UCSD-AML1 (cell line): ENCODE measurements around the gene HOXA7.
A peak's percentile ranks its signal among the peaks of the same experiment; 100 is the strongest.

Experiments
- DNase-seq: peaks from one replicate; lab custom pipeline; 2025; ENCODE audit not compliant: unreplicated experiment; lab: John Stamatoyannopoulos, UW

Gene HOXA7

GRCh38 chr7:27182861-27183681, 26.6 kb upstream of the HOXA7 start:
- peak; percentile 22 for DNase-seq

DNA sequence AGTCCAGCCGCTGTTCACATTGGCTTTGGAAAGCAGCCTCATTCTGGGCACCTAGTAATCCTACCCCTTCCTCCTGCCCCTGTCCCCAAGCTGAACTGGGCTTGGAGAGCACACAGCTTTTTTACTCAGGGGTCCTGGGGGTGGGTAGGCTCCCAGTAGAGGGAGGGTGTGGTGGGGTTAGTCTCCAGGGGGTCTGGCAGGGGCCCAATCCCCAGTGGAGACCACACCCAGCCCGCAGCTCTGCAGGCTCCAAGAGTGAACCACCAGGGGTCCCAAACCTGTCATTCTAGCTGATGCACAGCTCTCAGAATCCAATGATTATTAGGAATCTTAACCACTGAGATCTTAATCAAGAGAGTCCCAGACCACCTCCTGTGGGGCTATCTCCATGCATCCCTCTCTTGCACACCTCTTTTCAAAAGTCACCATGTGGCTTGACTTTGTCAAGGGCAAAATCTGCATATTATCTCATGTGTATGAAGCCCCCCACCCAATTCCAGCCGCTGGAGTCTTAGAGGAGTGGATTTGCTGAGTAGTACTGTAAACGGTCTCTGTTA, 25.9 kb upstream of the HOXA7 start:
- DNase-seq: no peak

- no peak for DNase-seq
These were observed 25.4 kb upstream of the HOXA7 start for GRCh38 chr7:27181795-27182275.

DNA sequence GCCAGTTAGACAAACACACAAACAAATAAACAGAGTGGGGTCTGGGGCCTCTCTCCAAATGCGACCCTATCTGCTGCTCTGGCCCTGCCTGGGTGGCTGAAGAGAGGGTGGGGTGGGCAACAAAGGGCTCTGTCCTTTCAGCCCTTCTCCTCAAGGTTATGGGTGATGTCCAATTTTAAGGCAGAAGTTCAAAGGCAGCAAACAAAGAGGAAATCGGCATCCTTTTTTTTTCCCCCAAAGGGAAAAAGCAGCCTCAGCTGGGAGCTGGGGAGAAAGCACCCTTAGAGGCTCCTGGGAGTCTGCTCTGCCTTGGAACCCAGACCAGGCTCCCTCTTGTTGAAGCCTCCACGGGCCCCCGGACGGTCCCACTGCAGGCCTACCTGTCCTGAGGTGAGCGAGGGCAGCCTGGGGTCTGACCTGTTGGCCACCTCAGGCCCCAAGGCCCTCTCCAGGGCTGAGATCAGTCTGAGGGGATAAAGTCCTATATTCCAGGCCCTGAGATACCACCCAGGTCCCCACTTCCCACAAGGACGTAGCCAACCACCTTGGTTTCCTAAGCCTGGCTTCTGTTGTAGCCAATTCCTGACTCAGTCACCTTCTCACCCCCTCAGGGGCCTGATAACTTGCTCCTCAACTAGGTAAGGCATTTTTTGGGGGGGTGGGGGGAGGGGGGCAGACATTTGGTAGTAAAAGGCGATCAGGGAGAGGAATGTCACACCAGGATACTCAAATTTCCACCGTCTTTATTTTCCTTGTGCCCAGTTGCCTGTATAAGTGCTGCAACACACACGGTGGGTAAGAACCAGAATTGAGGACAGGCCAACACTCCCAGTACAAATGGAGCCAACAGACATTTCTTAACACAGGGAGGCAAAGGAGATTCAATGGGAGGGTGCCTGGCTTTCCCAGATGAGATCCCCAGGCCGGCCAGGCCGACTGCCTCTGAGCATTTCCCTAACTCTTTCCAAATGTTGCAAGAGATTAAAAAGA, 24.3 kb upstream of the HOXA7 start:
- DNase-seq: no peak

GRCh38 chr7:27179503-27180430, 23.3 kb upstream of the HOXA7 start:
- DNase-seq: peak; percentile 71

- DNase-seq: no peak
These were observed 22.6 kb upstream of the HOXA7 start for GRCh38 chr7:27179030-27179429.

- no peak for DNase-seq
These were observed 21.9 kb upstream of the HOXA7 start for GRCh38 chr7:27178366-27178765.

DNA sequence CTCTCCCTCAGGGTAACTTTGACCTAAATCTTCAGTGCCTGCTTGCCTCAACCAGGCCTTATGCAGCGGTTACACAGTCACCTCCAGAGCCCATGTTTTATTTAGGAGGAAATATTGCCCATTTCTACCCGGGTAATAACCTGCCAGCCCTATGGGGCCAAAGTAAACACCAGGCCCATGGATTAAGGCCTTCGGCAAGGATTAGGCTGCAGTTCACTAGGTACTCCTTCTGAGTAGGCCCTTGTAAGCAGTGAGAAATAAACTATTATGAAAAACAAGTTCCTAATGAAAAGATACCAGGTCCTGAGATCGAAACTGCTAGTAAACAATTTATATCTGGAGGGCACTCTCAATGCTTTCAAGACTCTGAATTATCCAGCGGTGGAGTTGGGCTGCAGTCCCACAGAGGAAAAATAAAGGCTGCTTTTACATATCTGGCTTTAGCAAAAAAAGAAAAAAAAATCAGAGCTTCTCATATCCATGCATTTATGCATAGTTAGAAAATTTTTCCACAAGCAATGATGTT, 21.4 kb upstream of the HOXA7 start:
- DNase-seq: no peak

GRCh38 chr7:27176962-27177794, 20.7 kb upstream of the HOXA7 start:
- no peak for DNase-seq

DNA sequence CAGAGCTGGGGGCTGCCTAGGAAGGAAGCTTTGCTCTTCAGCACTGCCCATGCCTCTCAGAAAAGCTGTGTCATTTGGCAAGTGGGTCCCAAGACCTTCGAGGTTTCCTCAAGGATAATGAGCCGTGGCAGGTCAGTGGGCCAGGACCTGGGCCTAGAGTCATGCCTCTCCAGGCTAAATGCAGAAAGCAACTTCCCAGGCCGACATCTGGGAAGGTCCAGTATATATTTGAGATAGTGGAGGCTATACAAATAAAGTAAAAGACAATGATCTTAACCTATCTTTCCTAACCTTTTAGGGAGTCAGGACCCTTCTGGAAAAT, 20.0 kb upstream of the HOXA7 start:
- no peak for DNase-seq

- DNase-seq: no peak
These were observed 19.4 kb upstream of the HOXA7 start for GRCh38 chr7:27175626-27176523.

GRCh38 chr7:27174874-27175625, 18.6 kb upstream of the HOXA7 start:
- no peak for DNase-seq

GRCh38 chr7:27173956-27174873, 17.7 kb upstream of the HOXA7 start, which contains the start of gene HOXA10:
Gene HOXA10, minus strand, starts transcription at chr7:27174320. Its CDS starts 14 bp downstream, at chr7:27174306.
- DNase-seq: no peak

DNA sequence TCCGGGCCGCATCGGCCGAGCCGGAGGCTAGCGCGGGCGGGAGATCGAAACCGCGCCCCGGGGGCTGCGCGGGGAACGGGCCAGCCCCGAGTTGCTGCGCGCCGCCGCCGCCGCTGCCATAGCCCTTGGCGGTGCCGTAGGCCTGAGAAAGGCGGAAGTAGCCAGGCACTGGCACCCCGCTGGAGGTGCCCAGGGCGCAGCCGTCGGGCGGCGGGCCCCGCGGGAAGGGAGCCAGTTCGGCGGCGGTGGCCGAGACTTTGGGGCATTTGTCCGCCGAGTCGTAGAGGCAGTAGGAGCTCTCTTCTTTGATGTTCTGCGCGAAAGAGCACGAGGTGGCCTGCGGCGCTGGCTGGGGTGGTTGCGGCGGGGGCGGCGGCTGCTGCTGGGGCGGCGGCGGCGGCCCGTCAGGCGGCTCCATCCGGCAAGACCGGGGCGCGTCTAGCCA, 17.1 kb upstream of the HOXA7 start:
- DNase-seq: peak; percentile 45

DNA sequence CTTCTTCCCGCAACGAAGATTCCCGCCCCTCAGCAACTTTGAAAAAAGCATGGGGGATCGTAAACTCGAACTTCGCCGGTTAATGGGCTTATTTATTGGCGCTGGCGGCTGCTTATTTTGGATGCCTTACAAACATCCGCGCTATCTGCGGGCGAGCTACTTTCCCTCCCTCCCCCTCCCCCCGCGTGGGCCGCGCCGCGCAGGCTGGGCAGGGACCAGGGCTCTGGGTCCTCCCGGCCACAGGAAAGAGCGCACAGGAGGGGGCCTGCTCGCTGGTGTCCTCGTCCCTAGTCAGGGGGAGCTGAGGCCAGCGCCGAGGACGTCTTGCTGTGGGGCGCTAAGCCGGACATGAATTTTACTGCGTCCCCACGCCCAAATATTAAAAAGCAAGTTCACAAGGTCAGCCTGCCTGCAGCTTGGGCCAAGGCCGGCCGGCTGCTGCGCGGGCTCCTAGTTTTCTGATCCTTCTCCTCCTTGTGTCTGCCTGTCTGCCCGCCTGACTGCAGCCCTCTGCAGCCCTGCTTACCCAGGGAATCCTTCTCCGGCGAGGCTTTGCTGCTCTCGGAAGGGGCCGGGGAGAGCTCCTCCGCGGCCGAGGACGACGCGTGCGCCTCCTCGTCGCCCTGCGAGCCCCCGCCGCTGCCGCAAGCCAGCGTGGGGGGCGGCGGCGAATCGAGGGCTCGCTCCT, 16.5 kb upstream of the HOXA7 start:
- peak; percentile 52 for DNase-seq

DNA sequence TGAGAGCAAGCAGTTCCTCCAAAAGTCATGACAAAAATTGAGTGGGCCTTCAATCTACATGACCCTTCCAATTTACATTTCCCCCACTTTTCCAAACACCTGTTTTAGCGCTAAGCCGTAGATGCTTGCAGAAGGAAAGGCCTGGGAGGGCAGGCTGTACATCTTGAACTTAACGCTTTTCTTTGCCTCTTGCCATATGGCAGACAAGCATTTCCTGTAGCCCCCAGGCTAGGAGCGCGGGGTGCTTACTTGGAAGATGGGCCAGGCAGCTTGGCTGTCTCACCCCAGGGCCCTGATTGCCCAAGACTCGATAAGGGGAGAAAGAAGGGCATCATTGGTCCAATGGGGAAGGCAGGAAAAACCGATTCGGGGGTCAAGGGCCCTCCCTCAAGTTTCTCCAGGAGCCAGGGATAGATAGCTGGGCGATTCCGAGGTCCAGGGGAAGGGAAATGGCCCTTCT, 15.9 kb upstream of the HOXA7 start:
- DNase-seq: no peak
